Measurements from ENCODE around the gene NRARP.

DNA sequence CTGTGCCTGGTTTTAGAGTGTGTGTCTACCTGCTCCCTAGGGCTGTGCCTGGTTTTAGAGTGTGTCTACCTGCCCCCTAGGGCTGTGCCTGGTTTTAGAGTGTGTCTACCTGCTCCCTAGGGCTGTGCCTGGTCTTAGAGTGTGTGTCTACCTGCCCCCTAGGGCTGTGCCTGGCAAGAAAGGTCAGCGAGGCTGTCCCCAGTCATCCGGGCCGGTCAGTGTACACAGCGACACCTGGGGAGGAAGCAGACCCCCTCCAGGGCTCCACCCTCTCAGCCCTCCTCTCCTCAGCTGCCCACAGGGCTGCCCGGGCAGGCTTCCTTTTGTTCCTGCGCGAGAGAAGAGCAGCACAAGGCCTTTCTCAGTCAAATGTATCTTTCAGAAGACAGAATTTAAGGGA is 4.1 kb downstream of the NRARP start:
- TF ChIP-seq, protein P1, sequence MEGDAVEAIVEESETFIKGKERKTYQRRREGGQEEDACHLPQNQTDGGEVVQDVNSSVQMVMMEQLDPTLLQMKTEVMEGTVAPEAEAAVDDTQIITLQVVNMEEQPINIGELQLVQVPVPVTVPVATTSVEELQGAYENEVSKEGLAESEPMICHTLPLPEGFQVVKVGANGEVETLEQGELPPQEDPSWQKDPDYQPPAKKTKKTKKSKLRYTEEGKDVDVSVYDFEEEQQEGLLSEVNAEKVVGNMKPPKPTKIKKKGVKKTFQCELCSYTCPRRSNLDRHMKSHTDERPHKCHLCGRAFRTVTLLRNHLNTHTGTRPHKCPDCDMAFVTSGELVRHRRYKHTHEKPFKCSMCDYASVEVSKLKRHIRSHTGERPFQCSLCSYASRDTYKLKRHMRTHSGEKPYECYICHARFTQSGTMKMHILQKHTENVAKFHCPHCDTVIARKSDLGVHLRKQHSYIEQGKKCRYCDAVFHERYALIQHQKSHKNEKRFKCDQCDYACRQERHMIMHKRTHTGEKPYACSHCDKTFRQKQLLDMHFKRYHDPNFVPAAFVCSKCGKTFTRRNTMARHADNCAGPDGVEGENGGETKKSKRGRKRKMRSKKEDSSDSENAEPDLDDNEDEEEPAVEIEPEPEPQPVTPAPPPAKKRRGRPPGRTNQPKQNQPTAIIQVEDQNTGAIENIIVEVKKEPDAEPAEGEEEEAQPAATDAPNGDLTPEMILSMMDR (IDR thresholded peaks at IDR 0.05): no peak
- no peak for TF ChIP-seq POLR2AphosphoS5 (IDR thresholded peaks at IDR 0.05)
